GM19023 (cell line): ENCODE measurements around the gene KIF3B.
"Not testable (repeated sequence)": the region's sequence is repeated elsewhere in the genome, so short reads cannot be mapped to it uniquely, and the experiment has no call there.

ENCODE experiments used
- ATAC-seq: cut with Tn5 transposase; IDR thresholded peaks from one replicate; pipeline ENCODE4 v1.9.1; 2021; ENCODE audit warnings: mild to moderate bottlenecking, moderate library complexity; ENCODE audit not compliant: unreplicated experiment

Gene KIF3B

DNA sequence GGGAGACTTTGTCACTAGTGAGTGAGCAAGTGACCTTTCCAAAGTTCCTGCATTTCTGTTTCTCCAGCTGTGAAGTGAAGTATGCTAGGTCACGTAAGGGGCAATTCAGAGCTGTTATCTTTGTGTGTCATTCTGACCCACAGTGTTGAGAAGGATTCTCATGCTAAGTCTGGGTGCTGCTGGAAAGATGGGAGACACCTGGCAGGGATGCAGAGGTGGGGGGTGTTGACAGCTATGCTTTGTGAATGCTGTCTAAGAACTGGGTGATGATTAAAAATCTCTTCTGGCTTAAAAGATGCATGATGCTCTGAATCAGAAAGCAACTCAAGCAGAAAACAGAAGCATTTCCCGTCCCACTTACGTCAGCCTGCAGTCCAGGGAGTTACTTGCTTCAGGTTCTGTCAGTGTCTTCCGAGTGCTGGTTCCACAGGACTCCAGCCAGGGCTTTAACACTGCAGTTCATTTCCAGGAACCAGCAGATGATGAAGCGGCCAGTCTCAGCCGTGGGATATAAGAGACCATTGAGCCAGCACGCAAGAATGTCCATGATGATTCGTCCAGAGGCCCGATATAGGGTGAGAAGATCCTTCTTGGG, 49.7 kb downstream of the KIF3B start:
- ATAC-seq, result no peak

GRCh38 chr20:32329817-32330554, 52.5 kb downstream of the KIF3B start:
- ATAC-seq, result no peak

- ATAC-seq, result no peak
These were observed 53.1 kb downstream of the KIF3B start for GRCh38 chr20:32330555-32330897.

DNA sequence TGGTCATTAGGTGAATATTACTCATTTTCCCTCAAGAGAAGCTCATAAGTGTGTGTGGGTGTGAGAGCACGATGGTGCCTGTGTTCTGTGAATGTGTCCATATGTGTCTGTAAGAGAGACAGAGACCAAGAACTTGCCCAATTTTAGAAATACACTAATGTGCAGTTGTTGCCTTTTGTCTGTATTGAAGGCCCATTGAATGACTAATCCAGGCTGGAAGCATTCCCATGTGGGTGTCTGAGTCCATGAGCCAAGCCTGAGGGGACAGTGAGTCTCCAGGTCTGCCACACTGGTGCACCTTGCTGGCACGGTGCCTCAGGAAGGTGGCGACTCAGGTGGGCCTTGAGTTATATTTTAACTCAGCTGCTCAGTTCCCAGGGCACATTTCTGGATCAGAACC, 55.2 kb downstream of the KIF3B start:
- ATAC-seq, result no peak

DNA sequence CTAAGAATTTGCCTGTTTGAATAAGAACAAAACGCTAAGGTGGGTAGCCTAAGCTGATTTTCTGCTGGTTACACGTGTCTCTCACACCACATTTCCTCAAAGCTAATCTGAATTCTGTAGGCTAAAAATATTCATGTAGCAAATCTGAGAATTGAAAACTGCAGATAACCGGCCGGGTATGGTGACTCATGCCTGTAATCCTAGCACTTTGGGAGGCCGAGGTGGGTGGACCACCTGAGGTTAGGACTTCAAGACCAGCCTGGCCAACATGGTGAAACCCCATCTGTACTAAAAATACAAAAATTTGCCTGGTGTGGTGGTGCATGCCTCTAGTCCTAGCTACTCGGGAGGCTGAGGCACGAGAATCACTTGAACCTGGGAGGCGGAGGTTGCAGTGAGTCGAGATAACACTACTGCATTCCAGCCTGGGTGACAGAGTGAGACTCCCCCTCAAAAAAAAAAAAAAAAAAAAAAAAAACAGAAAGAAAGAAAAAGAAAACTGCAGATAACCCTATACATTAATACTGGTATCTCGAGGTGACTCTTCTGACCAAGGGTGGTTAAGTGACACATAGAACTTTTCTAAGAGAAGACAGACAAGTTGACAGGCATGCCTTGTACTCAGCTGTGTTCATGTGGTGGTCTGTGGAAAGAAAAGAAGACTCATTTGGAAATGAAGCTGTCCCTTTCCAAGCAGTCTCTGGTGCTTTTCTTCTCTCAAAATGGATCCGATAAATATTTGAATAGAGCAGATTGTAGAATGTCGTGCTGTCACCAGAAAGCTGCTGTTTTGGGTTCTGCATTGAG, 55.9 kb downstream of the KIF3B start:
- peak; percentile 60 for ATAC-seq

GRCh38 chr20:32333988-32334885, 56.8 kb downstream of the KIF3B start:
- ATAC-seq, result peak; percentile 9

DNA sequence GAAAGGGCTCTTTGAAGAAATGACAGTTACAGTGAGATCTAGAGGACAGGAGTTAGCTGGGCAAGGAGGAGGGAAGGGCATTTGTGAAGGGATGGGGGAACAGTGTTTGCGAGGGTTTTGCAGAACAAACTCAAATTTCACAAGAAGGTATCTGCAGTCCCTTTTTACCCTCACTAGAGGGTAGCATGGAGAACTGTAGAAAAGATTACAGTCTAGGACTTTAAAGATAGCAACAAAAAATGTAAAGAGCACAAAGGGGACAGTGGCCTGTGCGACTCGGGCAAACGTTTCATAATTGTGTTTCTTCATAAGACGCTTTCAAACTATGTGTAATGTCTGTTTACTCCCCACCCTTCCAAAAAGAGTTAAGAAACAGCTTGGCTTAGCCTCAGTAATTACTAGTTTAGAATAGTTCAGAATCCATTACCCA, 59.5 kb downstream of the KIF3B start:
- ATAC-seq, result no peak

GRCh38 chr20:32337937-32338661, 60.6 kb downstream of the KIF3B start:
- ATAC-seq, result no peak

DNA sequence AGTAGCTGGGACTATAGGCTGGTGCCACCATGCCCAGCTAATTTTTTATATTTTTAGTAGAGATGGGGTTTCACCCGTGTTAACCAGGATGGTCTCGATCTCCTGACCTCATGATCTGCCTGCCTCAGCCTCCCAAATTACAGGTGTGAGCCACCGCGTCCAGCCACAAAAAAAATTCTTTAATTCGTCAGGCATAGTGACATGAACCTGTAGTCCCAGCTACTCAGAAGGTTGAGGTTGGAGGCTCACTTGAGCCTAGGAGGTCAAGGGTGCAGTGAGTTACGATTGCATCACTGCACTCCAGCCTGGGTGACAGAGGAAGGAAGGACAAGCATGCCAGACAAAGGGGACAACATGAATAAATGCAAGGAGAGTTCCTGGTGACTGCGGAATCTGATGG, 61.2 kb downstream of the KIF3B start:
- ATAC-seq, result no peak

GRCh38 chr20:32339116-32339515, 61.7 kb downstream of the KIF3B start:
- ATAC-seq, result no peak

- not testable (repeated sequence) for ATAC-seq
These were observed 63.6 kb downstream of the KIF3B start for GRCh38 chr20:32341053-32341452.

DNA sequence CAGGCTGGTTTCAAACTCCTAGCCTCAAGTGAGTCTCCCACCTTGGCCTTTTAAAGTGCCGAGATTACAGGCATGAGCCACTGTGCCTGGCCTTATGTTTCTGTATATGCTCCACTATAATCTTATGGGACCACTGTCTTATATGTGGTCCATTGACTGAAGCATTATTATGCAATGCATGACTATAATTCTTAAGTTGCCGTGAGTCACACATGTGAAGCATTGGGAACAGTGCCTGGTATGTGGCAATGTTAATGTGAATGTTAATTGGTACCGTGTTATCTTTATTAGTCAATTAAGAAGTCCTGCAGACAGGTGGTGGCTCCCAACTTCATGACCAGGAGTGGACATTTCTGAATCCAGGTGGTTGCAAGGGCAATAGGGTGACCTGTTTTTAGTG, 66.0 kb downstream of the KIF3B start:
- ATAC-seq, result no peak

DNA sequence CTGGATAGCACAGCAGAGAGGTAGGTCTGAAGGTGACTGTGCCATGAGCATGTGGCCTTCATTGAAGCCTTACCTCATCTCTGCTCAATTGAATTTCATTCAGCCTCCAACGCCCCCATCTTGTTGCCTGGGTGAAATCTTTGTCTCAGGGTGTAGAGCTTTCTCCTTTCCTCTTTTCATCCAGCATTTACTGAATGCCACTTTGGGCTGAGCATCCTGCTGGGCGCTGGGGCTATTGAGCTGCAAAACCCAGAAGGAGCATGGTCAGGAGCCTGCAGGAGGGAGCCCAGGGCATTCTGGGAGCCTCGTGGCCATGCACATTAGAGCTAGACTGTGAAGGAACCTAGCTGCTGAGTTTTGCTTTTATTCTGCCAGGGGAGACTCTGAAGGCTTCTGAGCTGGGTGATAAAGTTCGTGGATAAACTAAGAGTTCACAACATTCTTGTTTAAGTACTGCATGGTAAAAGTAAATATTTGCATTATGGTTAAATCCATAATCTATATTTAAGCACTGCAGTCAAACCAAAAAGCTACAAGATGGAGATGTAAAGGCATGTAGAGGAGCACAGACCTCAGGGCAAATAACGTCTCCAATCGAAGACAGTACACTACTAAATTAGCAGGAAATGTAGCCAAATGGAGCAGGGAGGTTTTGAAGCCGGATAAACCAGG, 67.5 kb downstream of the KIF3B start:
- ATAC-seq, result no peak

DNA sequence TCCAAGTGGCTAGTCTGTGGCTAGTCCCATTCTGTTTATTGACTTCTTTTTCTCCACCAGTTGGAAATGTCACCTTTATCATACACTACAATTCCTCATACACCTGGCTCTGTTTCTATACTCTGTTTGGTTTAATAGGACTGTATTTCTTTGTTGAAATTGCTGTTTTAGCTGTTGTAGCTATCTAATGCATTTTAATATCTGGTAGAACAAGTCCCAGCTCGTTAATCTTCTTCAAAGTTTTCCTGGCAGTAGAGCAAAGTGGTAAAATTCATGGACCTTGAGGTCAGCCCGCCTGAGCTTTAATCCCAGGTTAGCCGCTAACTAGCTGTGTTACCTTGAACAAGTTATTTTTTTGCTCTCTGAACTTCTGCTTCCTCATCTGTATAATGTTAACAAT, 70.8 kb downstream of the KIF3B start:
- ATAC-seq, result no peak

- ATAC-seq, result no peak
These were observed 73.0 kb downstream of the KIF3B start for GRCh38 chr20:32350421-32350820.

DNA sequence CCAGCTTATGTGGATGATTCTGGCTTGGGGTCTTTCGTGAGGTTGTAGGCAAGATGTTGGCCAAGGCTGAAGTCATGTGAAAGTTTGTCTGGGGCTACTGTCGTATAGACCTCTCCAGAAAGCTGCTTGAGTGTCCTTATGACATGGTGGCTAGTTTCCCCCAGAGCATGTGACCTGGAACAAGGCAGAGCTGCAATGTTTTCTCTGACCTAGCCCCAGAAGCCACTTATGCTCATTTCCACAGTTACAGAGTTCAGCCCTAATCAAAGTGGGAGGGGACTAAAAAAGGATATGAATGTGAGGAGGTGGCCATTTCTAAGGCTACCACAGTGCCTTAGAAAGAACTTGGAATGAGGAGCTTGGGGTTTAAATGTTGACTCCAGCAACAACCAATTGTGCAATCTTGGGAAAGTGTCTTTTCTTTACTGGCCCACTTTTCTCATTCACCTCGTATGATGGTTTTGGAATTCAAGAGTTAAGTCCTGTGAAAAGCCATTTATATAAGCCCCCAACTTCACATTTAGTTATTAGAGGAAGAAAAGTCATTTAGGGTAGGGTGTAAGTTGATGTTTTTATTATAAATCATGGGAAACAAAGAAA, 74.8 kb downstream of the KIF3B start:
- no peak for ATAC-seq

- ATAC-seq, result no peak
These were observed 76.5 kb downstream of the KIF3B start for GRCh38 chr20:32353848-32354496.

GRCh38 chr20:32354592-32355416, 77.4 kb downstream of the KIF3B start:
- ATAC-seq, result no peak
